ACC112 (cell line): ENCODE results near the gene GNS.

Experiments
- H2AFZ ChIP-seq: fragments of 200-600 bp; sonication (generic); one replicate; pipeline ENCODE4 v1.6.0; 2017; ENCODE audit warnings: antibody characterized with exemption, low read length; ENCODE audit not compliant: unreplicated experiment
- H3K27ac ChIP-seq: fragments of 200-600 bp; sonication (generic); 2 replicates; pipeline ENCODE4 v1.5.1; 2014; ENCODE audit warnings: low read depth, mild to moderate bottlenecking, antibody characterized with exemption, low read length, moderate library complexity
- H3K27me3 ChIP-seq: fragments of 200-600 bp; sonication (generic); 2 replicates; pipeline ENCODE4 v1.6.1; 2014; ENCODE audit warnings: mild to moderate bottlenecking, antibody characterized with exemption, low read length, moderate library complexity, mixed read lengths; ENCODE audit not compliant: insufficient read depth
- H3K36me3 ChIP-seq: fragments of 200-600 bp; sonication (generic); 2 replicates; pipeline ENCODE4 v1.6.1; 2016; ENCODE audit warnings: mild to moderate bottlenecking, antibody characterized with exemption, low read length, moderate library complexity, mixed read lengths; ENCODE audit not compliant: insufficient read depth
- H3K4me1 ChIP-seq: fragments of 200-600 bp; sonication (generic); one replicate; pipeline ENCODE4 v1.6.1; 2016; ENCODE audit warnings: low read length, mixed read lengths; ENCODE audit not compliant: insufficient read depth, unreplicated experiment, control insufficient read depth
- H3K4me3 ChIP-seq: fragments of 200-600 bp; sonication (generic); 2 replicates; pipeline ENCODE4 v1.5.1; 2014; ENCODE audit warnings: mild to moderate bottlenecking, low read depth, low read length
- H3K79me2 ChIP-seq: fragments of 200-600 bp; sonication (generic); one replicate; pipeline ENCODE4 v1.6.0; 2016; ENCODE audit warnings: low read length; ENCODE audit not compliant: control insufficient read depth, unreplicated experiment, insufficient read depth

The GNS gene

GRCh38 chr12:64718649-64719048 is 40.6 kb downstream of the GNS start:
- no peak overlapping the region for H3K27ac ChIP-seq
- H3K27me3 ChIP-seq = no peaks in the 10 kb centered on the region
- no peak overlapping the region for H3K4me3 ChIP-seq
- no peaks in the 10 kb centered on the region for H3K4me1 ChIP-seq
- H3K79me2 ChIP-seq = no peaks in the 10 kb centered on the region
- peaks cover 42% of the 10 kb centered on the region for H3K36me3 ChIP-seq
- no peak overlapping the region for H2AFZ ChIP-seq

- Histone ChIP-seq H3K79me2 (no peaks in the 10 kb centered on the region), H3K36me3 (peaks cover 34% of the 10 kb centered on the region), H3K4me3 (no peak overlapping the region), H3K27me3 (no peaks in the 10 kb centered on the region), H2AFZ (no peak overlapping the region), H3K4me1 (no peaks in the 10 kb centered on the region), H3K27ac (no peak overlapping the region)
These were observed 42.3 kb downstream of the GNS start for GRCh38 chr12:64716839-64717455.

DNA sequence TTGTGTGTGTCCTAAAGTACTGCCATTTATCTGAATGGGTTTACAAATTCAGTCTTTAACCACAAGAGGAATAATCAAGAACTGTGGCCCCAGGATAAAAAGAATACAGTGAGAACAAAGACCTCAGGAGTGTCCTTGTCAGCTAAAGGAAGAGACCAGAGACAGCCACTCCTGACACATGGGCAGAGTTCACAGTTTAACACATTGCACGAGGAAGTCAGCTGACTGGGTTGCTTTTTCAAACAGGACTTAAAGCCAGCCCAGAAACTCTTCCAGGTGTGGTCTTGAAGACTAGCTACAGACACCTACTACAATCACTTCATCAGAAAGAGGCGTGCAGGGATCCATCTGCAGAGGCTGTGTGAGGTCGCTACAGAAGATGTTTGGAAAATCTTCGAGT is 42.8 kb downstream of the GNS start:
- no peak overlapping the region for H2AFZ ChIP-seq
- no peaks in the 10 kb centered on the region for H3K4me1 ChIP-seq
- H3K4me3 ChIP-seq = no peak overlapping the region
- no peak overlapping the region for H3K27ac ChIP-seq
- no peaks in the 10 kb centered on the region for H3K27me3 ChIP-seq
- H3K36me3 ChIP-seq = peaks cover 30% of the 10 kb centered on the region
- no peaks in the 10 kb centered on the region for H3K79me2 ChIP-seq

DNA sequence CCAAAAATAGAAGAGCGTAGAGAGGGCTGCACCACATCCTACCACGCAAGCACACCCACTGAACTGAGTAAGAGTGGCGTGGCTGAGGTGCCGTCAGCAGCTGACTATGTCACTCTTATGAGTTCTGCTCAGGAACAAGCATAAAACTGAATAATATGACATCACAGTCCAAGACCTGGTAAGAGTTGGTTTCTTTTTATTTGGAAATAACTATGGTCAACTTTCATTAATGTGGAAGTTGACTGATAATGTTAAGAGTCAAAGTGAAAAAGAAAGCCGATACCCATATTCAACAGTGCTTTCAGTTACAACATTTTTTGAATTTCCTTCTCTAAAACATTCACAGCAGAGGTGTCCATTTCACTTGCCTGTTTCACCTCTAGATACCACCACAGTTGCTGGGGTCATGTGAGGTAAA is 44.6 kb downstream of the GNS start:
- H3K27ac ChIP-seq = no peak overlapping the region
- no peak overlapping the region for H2AFZ ChIP-seq
- H3K4me3 ChIP-seq = no peak overlapping the region
- H3K79me2 ChIP-seq = no peaks in the 10 kb centered on the region
- H3K36me3 ChIP-seq = peaks cover 21% of the 10 kb centered on the region
- H3K4me1 ChIP-seq = no peaks in the 10 kb centered on the region
- no peaks in the 10 kb centered on the region for H3K27me3 ChIP-seq

- no peak overlapping the region for H2AFZ ChIP-seq
- no peak overlapping the region for H3K27ac ChIP-seq
- H3K4me3 ChIP-seq = no peak overlapping the region
- H3K79me2 ChIP-seq = no peaks in the 10 kb centered on the region
- no peaks in the 10 kb centered on the region for H3K4me1 ChIP-seq
- no peaks in the 10 kb centered on the region for H3K27me3 ChIP-seq
- H3K36me3 ChIP-seq = peaks cover 21% of the 10 kb centered on the region
These were observed 45.8 kb downstream of the GNS start for GRCh38 chr12:64713376-64713775.

DNA sequence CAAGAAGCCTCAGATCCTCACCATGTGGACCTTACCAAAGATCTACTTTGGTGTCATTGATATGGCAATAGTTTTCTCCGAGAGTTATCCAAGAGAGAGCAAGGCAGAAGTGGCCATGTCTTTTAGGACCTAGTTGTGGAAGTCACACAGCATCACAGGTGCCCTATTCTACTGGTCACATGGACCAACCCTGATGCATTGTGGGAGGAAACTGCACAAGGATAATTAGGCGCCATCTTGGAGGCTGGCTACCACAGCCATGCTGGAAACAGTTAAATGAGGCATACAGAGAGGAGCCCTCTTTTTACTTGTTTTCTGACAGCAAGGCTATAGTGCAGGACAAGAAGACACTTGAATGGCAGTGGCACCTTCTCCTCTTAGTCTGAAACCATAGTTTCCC is 49.8 kb downstream of the GNS start:
- Histone ChIP-seq H2AFZ (no peak overlapping the region), H3K27me3 (no peaks in the 10 kb centered on the region), H3K27ac (no peak overlapping the region), H3K79me2 (no peaks in the 10 kb centered on the region), H3K4me3 (no peak overlapping the region), H3K4me1 (no peaks in the 10 kb centered on the region), H3K36me3 (peaks cover 6% of the 10 kb centered on the region; the same call in 1 of the 2 replicates)

GRCh38 chr12:64707926-64708325 is 51.3 kb downstream of the GNS start:
- Histone ChIP-seq H3K27ac (no peak overlapping the region), H3K27me3 (no peaks in the 10 kb centered on the region), H3K79me2 (no peaks in the 10 kb centered on the region), H3K4me1 (no peaks in the 10 kb centered on the region), H3K36me3 (no peaks in the 10 kb centered on the region), H2AFZ (no peak overlapping the region), H3K4me3 (no peak overlapping the region)

GRCh38 chr12:64707362-64707761 is 51.8 kb downstream of the GNS start:
- Histone ChIP-seq H3K4me3 (no peak overlapping the region), H2AFZ (no peak overlapping the region), H3K4me1 (no peaks in the 10 kb centered on the region), H3K79me2 (no peaks in the 10 kb centered on the region), H3K27me3 (no peaks in the 10 kb centered on the region), H3K27ac (no peak overlapping the region), H3K36me3 (no peaks in the 10 kb centered on the region)

- H3K4me1 ChIP-seq = no peaks in the 10 kb centered on the region
- H3K79me2 ChIP-seq = no peaks in the 10 kb centered on the region
- no peak overlapping the region for H3K27ac ChIP-seq
- no peaks in the 10 kb centered on the region for H3K36me3 ChIP-seq
- no peak overlapping the region for H2AFZ ChIP-seq
- H3K4me3 ChIP-seq = no peak overlapping the region
- no peaks in the 10 kb centered on the region for H3K27me3 ChIP-seq
These were observed 52.3 kb downstream of the GNS start for GRCh38 chr12:64706857-64707256.

- Histone ChIP-seq H2AFZ (no peak overlapping the region), H3K79me2 (no peaks in the 10 kb centered on the region), H3K27ac (no peak overlapping the region), H3K4me1 (no peaks in the 10 kb centered on the region), H3K36me3 (no peaks in the 10 kb centered on the region), H3K4me3 (no peak overlapping the region), H3K27me3 (no peaks in the 10 kb centered on the region)
These were observed 52.9 kb downstream of the GNS start for GRCh38 chr12:64706306-64706705.

DNA sequence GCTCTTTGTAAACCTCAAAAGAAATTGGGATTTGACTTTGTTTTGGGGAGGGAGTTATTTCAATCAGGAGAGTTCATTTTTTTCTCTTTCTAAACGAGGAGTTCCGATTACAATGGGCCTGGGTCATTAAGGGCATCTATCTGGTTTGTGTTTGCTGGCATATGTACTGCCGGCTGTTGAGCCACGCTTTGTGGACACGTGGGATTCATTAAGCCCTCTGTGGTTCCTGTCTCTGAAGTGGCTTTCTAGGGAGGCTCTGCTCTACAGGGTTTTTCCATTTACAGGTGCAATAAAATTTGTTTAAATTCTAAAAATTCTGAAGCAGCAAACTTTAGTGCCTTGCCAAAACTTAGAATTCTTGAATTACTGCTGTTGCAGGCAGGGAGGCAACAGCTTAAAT is 57.9 kb downstream of the GNS start:
- no peaks in the 10 kb centered on the region for H3K27me3 ChIP-seq
- H3K79me2 ChIP-seq = no peaks in the 10 kb centered on the region
- H3K36me3 ChIP-seq = no peaks in the 10 kb centered on the region
- H3K4me1 ChIP-seq = peaks cover 6% of the 10 kb centered on the region
- no peak overlapping the region for H3K27ac ChIP-seq
- no peak overlapping the region for H3K4me3 ChIP-seq
- H2AFZ ChIP-seq = no peak overlapping the region
